D721Med (cell line): ENCODE data around the gene DNAJB2.
"Not testable (repeated sequence)": the region's sequence is repeated elsewhere in the genome, so short reads cannot be mapped to it uniquely, and the experiment has no call there.

Experiments
- DNase-seq: peaks from one replicate; pipeline ENCODE4 v3.0.0; 2011; ENCODE audit warnings: low spot score; ENCODE audit not compliant: insufficient read length
- FAIRE-seq: peaks from 2 replicates; lab custom pipeline; 2011; peaks lifted over from hg19 to GRCh38; lab: Jason Lieb, UNC
- CTCF ChIP-seq: IDR thresholded peaks from 2 replicates; pipeline ENCODE4 v1.5.1; 2012; ENCODE audit warnings: mild to moderate bottlenecking, control low read depth; ENCODE audit not compliant: insufficient read depth; ENCODE audit errors: missing control alignments

DNAJB2 gene

GRCh38 chr2:219252084-219252483 lies 27.1 kb upstream of the DNAJB2 start:
- DNase-seq (no peak), FAIRE-seq (no peak)
- no peak for TF ChIP-seq CTCF

GRCh38 chr2:219252570-219252899 lies 26.6 kb upstream of the DNAJB2 start:
- TF ChIP-seq CTCF = no peak
- no peak for DNase-seq
- FAIRE-seq = no peak

- TF ChIP-seq CTCF = no peak
- DNase-seq = no peak
- FAIRE-seq = no peak
These were observed 26.0 kb upstream of the DNAJB2 start, which contains the start of gene TUBA4B for GRCh38 chr2:219252900-219253752. Gene TUBA4B, plus strand, starts transcription at chr2:219253243. Its CDS starts 165 bp downstream, at chr2:219253408.

- FAIRE-seq (no peak), DNase-seq (peak; percentile 93)
- TF ChIP-seq CTCF = no peak
These were observed 25.2 kb upstream of the DNAJB2 start, which contains the start of gene TUBA4A for GRCh38 chr2:219253753-219254589. Gene TUBA4A, minus strand, starts transcription at chr2:219253918. Its CDS starts 60 bp downstream, at chr2:219253858.

- TF ChIP-seq CTCF = no peak
- FAIRE-seq (no peak), DNase-seq (no peak)
These were observed 24.5 kb upstream of the DNAJB2 start for GRCh38 chr2:219254590-219255201.

- not testable (repeated sequence) for FAIRE-seq, DNase-seq
These were observed 20.2 kb upstream of the DNAJB2 start for GRCh38 chr2:219258942-219259341.
